GM10248 (cell line): ENCODE measurements around the gene HOXC11.

Experiments used
- CTCF ChIA-PET: fragments of 300-600 bp; sonication (Branson Sonifier 250); formaldehyde crosslinking; extraction: SDS; loops from one replicate; lab custom pipeline; 2021; ENCODE audit warnings: antibody characterized with exemption; lab: Yijun Ruan, JAX
- POLR2A ChIA-PET: fragments of 350-650 bp; sonication (Branson Sonifier 250); formaldehyde crosslinking; extraction: SDS; loops from one replicate; lab custom pipeline; 2020; ENCODE audit warnings: antibody characterized with exemption; lab: Yijun Ruan, JAX
- DNase-seq: peaks from one replicate; pipeline ENCODE4 v3.0.0; 2012; ENCODE audit errors: extremely low spot score
- TF ChIP-seq, protein P1 (sequence below): IDR thresholded peaks from 2 replicates; pipeline ENCODE4 v1.5.1; 2012; ENCODE audit warnings: mild to moderate bottlenecking, low read depth; ENCODE audit errors: extremely low read depth, missing control alignments, control extremely low read depth

HOXC11 gene

DNA sequence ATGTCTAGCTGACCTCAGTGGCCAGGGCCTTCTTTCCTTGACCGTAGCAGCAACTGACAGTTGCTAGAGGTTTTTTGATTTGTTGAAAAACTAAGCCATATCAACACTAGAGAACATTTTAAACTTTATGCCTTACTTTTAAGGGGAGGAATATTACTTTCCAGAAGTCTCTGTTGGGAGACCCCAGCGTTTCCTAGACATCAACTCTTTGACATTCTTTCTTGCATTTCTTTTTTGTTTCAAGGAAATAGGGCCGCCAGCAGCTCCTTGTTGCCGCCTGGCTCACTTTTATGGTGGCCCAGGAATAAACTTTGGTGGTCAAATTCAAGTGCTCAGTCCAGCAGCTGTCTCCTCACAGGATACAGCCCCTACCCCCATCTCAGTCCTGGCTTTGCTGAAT is 2.5 kb upstream of the HOXC11 start:
- TF ChIP-seq, protein P1, sequence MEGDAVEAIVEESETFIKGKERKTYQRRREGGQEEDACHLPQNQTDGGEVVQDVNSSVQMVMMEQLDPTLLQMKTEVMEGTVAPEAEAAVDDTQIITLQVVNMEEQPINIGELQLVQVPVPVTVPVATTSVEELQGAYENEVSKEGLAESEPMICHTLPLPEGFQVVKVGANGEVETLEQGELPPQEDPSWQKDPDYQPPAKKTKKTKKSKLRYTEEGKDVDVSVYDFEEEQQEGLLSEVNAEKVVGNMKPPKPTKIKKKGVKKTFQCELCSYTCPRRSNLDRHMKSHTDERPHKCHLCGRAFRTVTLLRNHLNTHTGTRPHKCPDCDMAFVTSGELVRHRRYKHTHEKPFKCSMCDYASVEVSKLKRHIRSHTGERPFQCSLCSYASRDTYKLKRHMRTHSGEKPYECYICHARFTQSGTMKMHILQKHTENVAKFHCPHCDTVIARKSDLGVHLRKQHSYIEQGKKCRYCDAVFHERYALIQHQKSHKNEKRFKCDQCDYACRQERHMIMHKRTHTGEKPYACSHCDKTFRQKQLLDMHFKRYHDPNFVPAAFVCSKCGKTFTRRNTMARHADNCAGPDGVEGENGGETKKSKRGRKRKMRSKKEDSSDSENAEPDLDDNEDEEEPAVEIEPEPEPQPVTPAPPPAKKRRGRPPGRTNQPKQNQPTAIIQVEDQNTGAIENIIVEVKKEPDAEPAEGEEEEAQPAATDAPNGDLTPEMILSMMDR, result no peak
- DNase-seq, result no peak
- POLR2A ChIA-PET, result no interaction called here
- CTCF ChIA-PET, result interaction anchor here (0.9 to 2.4 kb wide), 5 partner anchors 9 to 237 kb away, joined by 3 to 9 read pairs (median 4); partner anchors contain the start of gene HOXC5

DNA sequence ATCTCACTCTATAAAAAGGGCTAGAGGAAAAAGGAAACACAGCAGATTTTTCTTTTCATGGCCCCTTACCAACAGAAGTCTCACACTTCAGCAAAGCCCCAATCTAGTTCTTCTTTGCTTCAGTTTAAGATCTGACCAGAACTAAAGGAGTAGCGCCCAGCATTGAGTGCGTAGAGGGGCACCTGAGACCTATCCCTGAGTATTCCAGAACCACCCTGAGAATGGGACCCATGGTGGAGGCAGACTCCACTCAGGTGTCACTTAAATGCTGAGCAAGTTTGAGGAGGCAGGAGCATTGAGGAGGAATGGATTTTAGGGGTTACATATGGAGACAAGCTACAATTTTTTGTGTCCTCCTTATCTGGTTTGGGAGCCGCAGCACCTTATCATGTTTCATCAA is 1.8 kb upstream of the HOXC11 start:
- CTCF ChIA-PET, result interaction anchor here (1.1 to 2.9 kb wide), 3 partner anchors 8 to 236 kb away, joined by 3 to 8 read pairs (median 4); partner anchors contain the start of gene HOXC5
- TF ChIP-seq, protein P1, result no peak
- no peak for DNase-seq
- POLR2A ChIA-PET, result no interaction called here

DNA sequence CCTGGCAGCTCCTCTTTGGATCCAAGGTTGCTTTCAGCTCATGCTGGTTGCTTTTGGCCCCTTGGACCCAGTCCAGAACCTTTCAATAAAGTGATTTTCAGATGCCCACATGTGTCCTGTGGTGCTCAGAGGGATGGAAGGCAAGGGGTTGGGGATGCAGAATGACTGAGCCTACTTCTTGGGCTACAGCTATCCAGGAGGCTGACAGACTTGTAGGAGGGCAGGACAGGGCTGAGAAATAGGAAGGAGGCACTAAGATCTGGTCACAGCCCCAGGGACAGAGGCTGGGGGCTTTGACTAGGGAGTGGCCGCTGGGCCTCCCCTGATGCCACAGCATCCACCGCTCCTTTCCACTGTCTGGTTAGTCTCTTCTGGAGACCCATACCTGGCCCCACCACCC is 1.2 kb upstream of the HOXC11 start:
- CTCF ChIA-PET, result interaction anchor here (0.7 to 2.9 kb wide), 4 partner anchors 9 to 235 kb away, joined by 3 to 8 read pairs (median 4); partner anchors contain the start of genes HOXC10 and HOXC5
- no peak for DNase-seq
- TF ChIP-seq, protein P1, result no peak
- POLR2A ChIA-PET, result no interaction called here

DNA sequence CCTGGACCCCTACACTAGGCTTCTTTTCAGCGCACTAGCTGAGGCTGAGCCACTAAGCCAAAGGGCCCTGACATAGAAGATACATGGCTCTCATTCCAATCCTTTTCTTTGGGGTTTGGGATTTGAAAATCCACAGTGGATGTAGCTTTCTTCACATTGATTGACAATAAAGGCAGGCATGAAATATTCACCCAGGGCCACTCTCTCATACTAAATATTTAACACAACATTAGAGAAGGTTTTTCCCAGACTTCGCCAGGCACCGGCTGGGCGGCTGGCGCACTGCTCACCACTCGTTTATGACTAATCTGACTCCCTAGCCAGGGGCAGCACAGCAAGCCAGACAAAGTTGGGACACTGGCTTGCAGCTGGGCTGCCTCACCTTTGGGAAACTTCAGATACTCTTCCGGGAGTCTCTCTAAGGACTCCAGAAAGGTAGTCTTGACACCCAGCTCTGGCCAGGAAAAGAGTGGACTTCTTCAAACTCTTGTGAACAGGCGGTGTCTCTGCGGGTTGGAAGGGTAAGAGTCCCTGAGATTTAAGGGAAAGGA is 699 bp upstream of the HOXC11 start:
- ChIA-PET POLR2A (no interaction called here), CTCF (interaction anchor here (0.7 to 2.9 kb wide), 3 partner anchors 9 to 235 kb away, joined by 3 to 8 read pairs (median 3); partner anchors contain the start of gene HOXC10)
- no peak for DNase-seq
- TF ChIP-seq, protein P1, result no peak

DNA sequence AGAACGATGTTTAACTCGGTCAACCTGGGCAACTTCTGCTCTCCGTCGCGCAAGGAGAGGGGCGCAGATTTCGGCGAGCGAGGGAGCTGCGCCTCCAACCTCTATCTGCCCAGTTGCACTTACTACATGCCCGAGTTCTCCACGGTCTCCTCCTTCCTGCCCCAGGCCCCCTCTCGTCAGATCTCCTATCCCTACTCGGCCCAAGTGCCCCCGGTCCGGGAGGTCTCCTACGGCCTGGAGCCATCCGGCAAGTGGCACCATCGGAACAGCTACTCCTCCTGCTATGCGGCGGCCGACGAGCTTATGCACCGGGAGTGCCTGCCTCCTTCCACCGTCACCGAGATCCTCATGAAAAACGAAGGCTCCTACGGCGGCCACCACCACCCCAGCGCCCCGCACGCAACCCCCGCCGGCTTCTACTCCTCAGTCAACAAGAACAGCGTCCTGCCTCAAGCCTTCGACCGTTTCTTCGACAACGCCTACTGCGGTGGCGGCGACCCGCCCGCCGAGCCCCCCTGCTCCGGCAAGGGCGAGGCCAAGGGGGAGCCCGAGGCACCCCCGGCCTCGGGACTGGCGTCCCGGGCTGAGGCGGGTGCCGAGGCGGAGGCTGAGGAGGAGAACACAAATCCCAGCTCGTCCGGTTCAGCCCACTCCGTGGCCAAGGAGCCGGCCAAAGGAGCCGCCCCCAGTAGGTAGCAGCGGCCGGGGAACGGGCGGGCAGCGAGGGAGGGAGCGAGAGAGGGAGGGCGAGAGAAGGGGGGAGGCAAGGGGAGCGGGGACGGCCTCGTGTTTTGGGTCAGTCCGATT is 513 bp downstream of the HOXC11 start:
- ChIA-PET POLR2A (no interaction called here), CTCF (interaction anchor here (2.9 kb wide), 1 partner anchor 234 kb away, joined by 8 read pairs; no protein-coding TSS in a partner anchor)
- DNase-seq, result no peak
- TF ChIP-seq, protein P1, result no peak
